Endodermal cell (in vitro differentiated cells): ENCODE data around the gene SLC27A5. TPM values are rescaled to one million over a fixed set of nuclear protein-coding genes. Genes with fewer than 3 reads are reported as not detected.

Experiments used
- DNase-seq: peaks from one replicate; pipeline ENCODE4 v3.0.0-alpha.2; 2017
- H3K27ac ChIP-seq: 2 replicates; pipeline ENCODE4 v1.5.1; 2013; ENCODE audit warnings: mild to moderate bottlenecking, low read depth, low read length, moderate library complexity
- H3K27me3 ChIP-seq: 2 replicates; pipeline ENCODE4 v1.6.1; 2013; ENCODE audit warnings: mild to moderate bottlenecking, low read length, moderate library complexity; ENCODE audit not compliant: insufficient read depth, control insufficient read depth, poor library complexity, severe bottlenecking
- H3K36me3 ChIP-seq: 2 replicates; pipeline ENCODE4 v1.7.0; 2013; ENCODE audit warnings: mild to moderate bottlenecking, low read length, moderate library complexity; ENCODE audit not compliant: control insufficient read depth, insufficient read depth
- H3K4me1 ChIP-seq: one replicate; pipeline ENCODE4 v1.7.0; 2013; ENCODE audit warnings: low read length; ENCODE audit not compliant: control insufficient read depth, insufficient read depth
- H3K4me3 ChIP-seq: 2 replicates; pipeline ENCODE4 v1.5.1; 2013; ENCODE audit warnings: mild to moderate bottlenecking, low read length, moderate library complexity
- H3K9ac ChIP-seq: 2 replicates; pipeline ENCODE4 v1.6.1; 2013; ENCODE audit warnings: mild to moderate bottlenecking, low read length, moderate library complexity; ENCODE audit not compliant: poor library complexity, severe bottlenecking; ENCODE audit errors: extremely low read depth
- H3K9me3 ChIP-seq: 2 replicates; pipeline ENCODE4 v1.6.1; 2013; ENCODE audit warnings: mild to moderate bottlenecking, low read length, moderate library complexity; ENCODE audit not compliant: control insufficient read depth
- H3K27ac Mint-ChIP-seq: 2 replicates; pipeline ENCODE4 v1.8.0; 2020; ENCODE audit warnings: mixed read lengths
- H3K27me3 Mint-ChIP-seq: 2 replicates; pipeline ENCODE4 v1.8.0; 2021; ENCODE audit warnings: mild to moderate bottlenecking, mixed read lengths; ENCODE audit not compliant: insufficient read depth
- H3K36me3 Mint-ChIP-seq: 2 replicates; pipeline ENCODE4 v1.8.0; 2020; ENCODE audit warnings: low read depth, mixed read lengths
- H3K4me1 Mint-ChIP-seq: 2 replicates; pipeline ENCODE4 v1.8.0; 2020; ENCODE audit warnings: mixed read lengths
- H3K4me3 Mint-ChIP-seq: 2 replicates; pipeline ENCODE4 v1.8.0; 2020; ENCODE audit warnings: mild to moderate bottlenecking, moderate library complexity, mixed read lengths
- H3K9me3 Mint-ChIP-seq: 2 replicates; pipeline ENCODE4 v1.8.0; 2020; ENCODE audit warnings: mild to moderate bottlenecking, mixed read lengths
- WGBS, 2 experiments: methylation state at CpG; one replicate each; pipeline versions ENCODE4 v1.1.5 to v1.1.7; 2013; ENCODE audit warnings: missing lambda C conversion rate in 2 of 2, mixed read lengths in 1 of 2; ENCODE audit not compliant: insufficient coverage in 1 of 2, insufficient read length in 1 of 2; 5-methylcytosine and 5-hydroxymethylcytosine counted together
- long read RNA-seq, 4 experiments: library from polyadenylated mRNA in 2 of 4; library from RNA in 1 of 4; library from capped mRNA in 1 of 4; stranded (forward) in 3 of 4; unstranded in 1 of 4; transcript quantifications; one replicate each; pipeline ENCODE4 v2.0.0, GENCODE V29; 2020 to 2021; ENCODE audit warnings: inconsistent platforms in 1 of 4
- polyA plus RNA-seq, 2 experiments: library from polyadenylated mRNA; stranded (reverse); fragments of 50-300 nt; gene quantifications; one replicate each; pipeline ENCODE4 v1.2.3, GENCODE V29; 2013
- total RNA-seq, 2 donors: library from RNA; stranded (reverse); fragmentation: NEBNext Ultra II Directional in 1 of 2; extraction: Animal tissue kit (Norgen Biotek cat#: 25700) in 1 of 2; gene quantifications; 2 replicates in 1 of 2; 3 replicates in 1 of 2; pipeline ENCODE4 v1.2.1, GENCODE V29; 2021
- TF ChIP-seq, protein P1 (sequence below): fragments of 200-600 bp; sonication (generic); conservative IDR thresholded peaks from 2 replicates; pipeline ENCODE4 v1.5.0; 2021; ENCODE audit warnings: antibody characterized with exemption, mild to moderate bottlenecking

The SLC27A5 gene
- 10 to 100 TPM; 13.6 to 15.3 TPM for total RNA-seq
- 11.6 TPM for polyA plus RNA-seq (2013, experiment 1 of 2)
- polyA plus RNA-seq (2013, experiment 2 of 2): 9.0 TPM
- long read RNA-seq, experiment 1, transcript SLC27A5-204 (3 exons, 643 nt): major isoform, 12 of 12 reads
- long read RNA-seq, experiment 1, partial matches to known transcripts: 0 of 12 reads
- long read RNA-seq, experiment 1, other reads (novel, unspliced or antisense): 0 of 12 reads
- long read RNA-seq, experiment 2, transcript SLC27A5-204 (3 exons, 643 nt): major isoform, 5 of 8 reads
- long read RNA-seq, experiment 2, partial matches to known transcripts: 0 of 8 reads
- long read RNA-seq, experiment 2, other reads (novel, unspliced or antisense): 3 of 8 reads
- long read RNA-seq, experiment 3, partial matches to known transcripts: 0 of 6 reads
- long read RNA-seq, experiment 3, other reads (novel, unspliced or antisense): 5 of 6 reads
- long read RNA-seq, experiment 4, partial matches to known transcripts: 0 of 9 reads
- long read RNA-seq, experiment 4, other reads (novel, unspliced or antisense): 7 of 9 reads

GRCh38 chr19:58511353-58512208 is at the start of gene SLC27A5:
Gene SLC27A5 (minus strand): TSS chr19:58511992. CDS start chr19:58511955, 37 bp downstream.
- H3K9me3 ChIP-seq: peaks cover 10% of the 10 kb centered on the region
- H3K4me3 Mint-ChIP-seq: no peak within 1 kb of the TSS
- peaks cover 9% of the 10 kb centered on the region for H3K36me3 ChIP-seq
- no peak within 1 kb of the TSS for H3K27ac ChIP-seq
- no peak within 1 kb of the TSS for H3K27ac Mint-ChIP-seq
- H3K36me3 Mint-ChIP-seq: peaks cover 16% of the 10 kb centered on the region
- H3K4me1 Mint-ChIP-seq: peaks cover 10% of the 10 kb centered on the region
- H3K4me1 ChIP-seq: no peaks in the 10 kb centered on the region
- TF ChIP-seq, protein P1, sequence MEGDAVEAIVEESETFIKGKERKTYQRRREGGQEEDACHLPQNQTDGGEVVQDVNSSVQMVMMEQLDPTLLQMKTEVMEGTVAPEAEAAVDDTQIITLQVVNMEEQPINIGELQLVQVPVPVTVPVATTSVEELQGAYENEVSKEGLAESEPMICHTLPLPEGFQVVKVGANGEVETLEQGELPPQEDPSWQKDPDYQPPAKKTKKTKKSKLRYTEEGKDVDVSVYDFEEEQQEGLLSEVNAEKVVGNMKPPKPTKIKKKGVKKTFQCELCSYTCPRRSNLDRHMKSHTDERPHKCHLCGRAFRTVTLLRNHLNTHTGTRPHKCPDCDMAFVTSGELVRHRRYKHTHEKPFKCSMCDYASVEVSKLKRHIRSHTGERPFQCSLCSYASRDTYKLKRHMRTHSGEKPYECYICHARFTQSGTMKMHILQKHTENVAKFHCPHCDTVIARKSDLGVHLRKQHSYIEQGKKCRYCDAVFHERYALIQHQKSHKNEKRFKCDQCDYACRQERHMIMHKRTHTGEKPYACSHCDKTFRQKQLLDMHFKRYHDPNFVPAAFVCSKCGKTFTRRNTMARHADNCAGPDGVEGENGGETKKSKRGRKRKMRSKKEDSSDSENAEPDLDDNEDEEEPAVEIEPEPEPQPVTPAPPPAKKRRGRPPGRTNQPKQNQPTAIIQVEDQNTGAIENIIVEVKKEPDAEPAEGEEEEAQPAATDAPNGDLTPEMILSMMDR: no peak
- no peaks in the 10 kb centered on the region for H3K27me3 ChIP-seq
- H3K9ac ChIP-seq: no peak within 1 kb of the TSS
- DNase-seq: no peak
- peaks cover 5% of the 10 kb centered on the region for H3K27me3 Mint-ChIP-seq
- 89 to 92% methylated on average over 19 to 25 of the region's 25 CpGs for WGBS, 2 experiments
- peaks cover 22% of the 10 kb centered on the region for H3K9me3 Mint-ChIP-seq
- no peak within 1 kb of the TSS for H3K4me3 ChIP-seq

- Mint-ChIP-seq H3K27ac (no peak overlapping the region), H3K27me3 (peaks cover 2% of the 10 kb centered on the region), H3K9me3 (no peaks in the 10 kb centered on the region), H3K4me1 (peaks cover 11% of the 10 kb centered on the region), H3K4me3 (no peak overlapping the region), H3K36me3 (peaks cover 19% of the 10 kb centered on the region)
- Histone ChIP-seq H3K36me3 (peaks cover 13% of the 10 kb centered on the region), H3K9me3 (no peaks in the 10 kb centered on the region), H3K27me3 (peaks cover 6% of the 10 kb centered on the region), H3K9ac (no peak overlapping the region), H3K27ac (no peak overlapping the region), H3K4me3 (no peak overlapping the region), H3K4me1 (no peaks in the 10 kb centered on the region)
- DNase-seq: no peak
- TF ChIP-seq, protein P1: no peak
Measured at GRCh38 chr19:58560921-58561320, 49.1 kb upstream of the SLC27A5 start.

DNA sequence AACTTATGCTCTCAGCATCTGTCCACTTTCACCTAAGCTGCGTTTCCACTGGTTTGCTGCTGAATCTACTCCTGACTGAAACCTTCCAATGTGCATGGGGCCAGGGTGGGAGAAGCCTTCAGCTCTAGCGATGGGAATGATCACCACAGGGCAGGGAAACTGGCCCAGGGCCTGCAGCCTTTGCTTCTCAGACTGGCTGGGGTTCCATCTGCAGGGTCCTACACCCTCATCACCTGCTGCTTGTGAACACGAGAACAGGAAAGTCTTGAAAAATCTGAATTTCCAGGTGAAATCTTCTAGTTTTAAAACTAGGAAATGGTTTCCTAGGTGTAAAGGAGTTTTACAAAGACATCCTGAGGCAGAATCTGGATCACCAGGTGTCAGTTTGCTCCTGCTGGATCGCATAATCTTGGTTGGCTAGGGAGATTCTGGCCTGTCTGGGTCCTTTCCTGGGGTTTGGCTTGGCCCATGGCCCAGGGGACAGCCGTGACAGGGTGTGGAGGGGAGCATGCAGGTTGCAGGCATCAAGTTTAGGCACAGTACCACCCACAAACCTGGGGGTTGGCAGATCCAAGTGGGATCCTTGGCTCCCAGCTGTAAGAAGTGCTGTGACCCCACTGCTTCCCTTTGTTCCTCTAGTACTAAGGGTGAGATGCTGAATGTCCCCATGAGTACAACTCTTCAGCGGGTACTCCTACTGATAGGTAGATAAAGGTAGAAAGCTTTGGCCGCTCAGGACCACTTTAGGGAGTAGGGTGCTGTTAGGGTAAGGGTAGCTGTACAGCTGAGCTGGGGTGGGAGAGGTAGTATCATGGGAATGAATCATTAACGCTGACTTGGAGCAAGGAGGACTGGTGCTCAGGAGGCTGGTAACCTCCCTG is 48.5 kb upstream of the SLC27A5 start:
- Histone ChIP-seq H3K4me1 (no peaks in the 10 kb centered on the region), H3K9ac (peak overlapping the region; percentile 95), H3K4me3 (peak overlapping the region; percentile 98), H3K27ac (peak overlapping the region; percentile 77), H3K27me3 (peaks cover 6% of the 10 kb centered on the region), H3K36me3 (peaks cover 18% of the 10 kb centered on the region), H3K9me3 (no peaks in the 10 kb centered on the region)
- peak overlapping the region; percentile 99 for H3K27ac Mint-ChIP-seq
- H3K36me3 Mint-ChIP-seq: peaks cover 22% of the 10 kb centered on the region
- 92 to 95% methylated on average over 7 to 8 of the region's 8 CpGs for WGBS, 2 experiments
- no peak for DNase-seq
- H3K9me3 Mint-ChIP-seq: no peaks in the 10 kb centered on the region
- peaks cover 2% of the 10 kb centered on the region for H3K27me3 Mint-ChIP-seq
- peak overlapping the region; percentile 96 for H3K4me3 Mint-ChIP-seq
- H3K4me1 Mint-ChIP-seq: peaks cover 13% of the 10 kb centered on the region
- TF ChIP-seq, protein P1: no peak
